Measurements from ENCODE around the gene SPIN1.
A peak's percentile ranks its signal among the peaks of the same experiment; 100 is the strongest.
"Not testable (repeated sequence)": the region's sequence is repeated elsewhere in the genome, so short reads cannot be mapped to it uniquely, and the experiment has no call there.

The SPIN1 gene

GRCh38 chr9:88388203-88388885, at the start of gene SPIN1:
SPIN1 (plus strand) TSS chr9:88388444; CDS start chr9:88426540, 38,096 bp downstream.
- Histone ChIP-seq H3K4me3 (ENCODE audit: low read length) (peak within 1 kb of the TSS; percentile 93), H3K27me3 (ENCODE audit: control insufficient read depth, insufficient read depth, low read length) (no peaks in the 10 kb centered on the region), H3K4me1 (ENCODE audit: control insufficient read depth, insufficient read depth, low read length) (peaks cover 22% of the 10 kb centered on the region), H3K27ac (ENCODE audit: low read depth, low read length) (peak within 1 kb of the TSS; percentile 91), H3K36me3 (ENCODE audit: control insufficient read depth, insufficient read depth, low read length) (no peaks in the 10 kb centered on the region), H3K9ac (ENCODE audit: low read length) (peak within 1 kb of the TSS; percentile 88)

- Histone ChIP-seq H3K36me3 (ENCODE audit: control insufficient read depth, insufficient read depth, low read length) (no peaks in the 10 kb centered on the region), H3K4me1 (ENCODE audit: control insufficient read depth, insufficient read depth, low read length) (no peaks in the 10 kb centered on the region), H3K4me3 (ENCODE audit: low read length) (no peak overlapping the region), H3K27ac (ENCODE audit: low read depth, low read length) (no peak overlapping the region), H3K9ac (ENCODE audit: low read length) (no peak overlapping the region), H3K27me3 (ENCODE audit: control insufficient read depth, insufficient read depth, low read length) (no peaks in the 10 kb centered on the region)
Observed at GRCh38 chr9:88339317-88339716, 48.9 kb upstream of the SPIN1 start.

GRCh38 chr9:88342246-88342645, 46.0 kb upstream of the SPIN1 start:
- Histone ChIP-seq H3K27ac (ENCODE audit: low read depth, low read length) (no peak overlapping the region), H3K4me1 (ENCODE audit: control insufficient read depth, insufficient read depth, low read length) (no peaks in the 10 kb centered on the region), H3K9ac (ENCODE audit: low read length) (no peak overlapping the region), H3K27me3 (ENCODE audit: control insufficient read depth, insufficient read depth, low read length) (no peaks in the 10 kb centered on the region), H3K4me3 (ENCODE audit: low read length) (no peak overlapping the region), H3K36me3 (ENCODE audit: control insufficient read depth, insufficient read depth, low read length) (no peaks in the 10 kb centered on the region)

GRCh38 chr9:88344013-88344412, 44.2 kb upstream of the SPIN1 start:
- H3K27ac ChIP-seq (ENCODE audit: low read depth, low read length) = no peak overlapping the region
- H3K4me3 ChIP-seq (ENCODE audit: low read length) = no peak overlapping the region
- H3K36me3 ChIP-seq (ENCODE audit: control insufficient read depth, insufficient read depth, low read length) = no peaks in the 10 kb centered on the region

GRCh38 chr9:88350354-88350753, 37.9 kb upstream of the SPIN1 start:
- H3K36me3 ChIP-seq (ENCODE audit: control insufficient read depth, insufficient read depth, low read length); H3K9ac ChIP-seq (ENCODE audit: low read length); H3K4me1 ChIP-seq (ENCODE audit: control insufficient read depth, insufficient read depth, low read length); H3K27me3 ChIP-seq (ENCODE audit: control insufficient read depth, insufficient read depth, low read length); H3K4me3 ChIP-seq (ENCODE audit: low read length); H3K27ac ChIP-seq (ENCODE audit: low read depth, low read length): not testable (repeated sequence)

More at GRCh38 chr9:88344013-88344412, 44.2 kb upstream of the SPIN1 start:
- Histone ChIP-seq H3K27me3 (ENCODE audit: control insufficient read depth, insufficient read depth, low read length) (no peaks in the 10 kb centered on the region), H3K4me1 (ENCODE audit: control insufficient read depth, insufficient read depth, low read length) (no peaks in the 10 kb centered on the region), H3K9ac (ENCODE audit: low read length) (no peak overlapping the region)

DNA sequence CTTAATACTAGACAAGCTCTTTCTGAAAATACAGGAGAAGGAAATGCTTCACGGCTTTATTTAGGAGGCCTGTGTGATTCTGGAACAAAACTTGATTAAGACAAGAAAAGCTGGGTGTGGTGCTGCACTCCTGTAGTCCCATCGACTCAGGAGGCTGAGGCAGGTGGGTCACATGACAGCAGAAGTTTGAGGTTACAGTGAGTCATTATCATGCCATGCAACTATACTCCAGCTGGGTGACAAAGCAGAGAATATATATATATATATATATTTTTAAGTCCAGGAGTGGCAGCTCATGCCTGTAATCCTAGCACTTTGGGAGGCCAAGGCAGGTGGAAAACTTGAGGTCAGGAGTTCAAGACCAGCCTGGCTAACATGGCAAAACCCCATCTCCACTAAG, 33.1 kb upstream of the SPIN1 start:
- H3K27me3 ChIP-seq (ENCODE audit: control insufficient read depth, insufficient read depth, low read length) = no peaks in the 10 kb centered on the region
- H3K36me3 ChIP-seq (ENCODE audit: control insufficient read depth, insufficient read depth, low read length) = no peaks in the 10 kb centered on the region
- no peak overlapping the region for H3K27ac ChIP-seq (ENCODE audit: low read depth, low read length)
- no peak overlapping the region for H3K9ac ChIP-seq (ENCODE audit: low read length)
- H3K4me1 ChIP-seq (ENCODE audit: control insufficient read depth, insufficient read depth, low read length) = no peaks in the 10 kb centered on the region
- H3K4me3 ChIP-seq (ENCODE audit: low read length) = no peak overlapping the region

GRCh38 chr9:88357250-88357649, 31.0 kb upstream of the SPIN1 start:
- not testable (repeated sequence) for H3K36me3 ChIP-seq (ENCODE audit: control insufficient read depth, insufficient read depth, low read length); H3K27me3 ChIP-seq (ENCODE audit: control insufficient read depth, insufficient read depth, low read length); H3K9ac ChIP-seq (ENCODE audit: low read length)

GRCh38 chr9:88358723-88359122, 29.5 kb upstream of the SPIN1 start:
- Histone ChIP-seq H3K9ac (ENCODE audit: low read length) (no peak overlapping the region), H3K27me3 (ENCODE audit: control insufficient read depth, insufficient read depth, low read length) (no peaks in the 10 kb centered on the region), H3K27ac (ENCODE audit: low read depth, low read length) (no peak overlapping the region), H3K4me1 (ENCODE audit: control insufficient read depth, insufficient read depth, low read length) (no peaks in the 10 kb centered on the region), H3K4me3 (ENCODE audit: low read length) (no peak overlapping the region), H3K36me3 (ENCODE audit: control insufficient read depth, insufficient read depth, low read length) (no peaks in the 10 kb centered on the region)

More at GRCh38 chr9:88357250-88357649, 31.0 kb upstream of the SPIN1 start:
- not testable (repeated sequence) for H3K4me1 ChIP-seq (ENCODE audit: control insufficient read depth, insufficient read depth, low read length); H3K4me3 ChIP-seq (ENCODE audit: low read length); H3K27ac ChIP-seq (ENCODE audit: low read depth, low read length)

- H3K9ac ChIP-seq (ENCODE audit: low read length) = no peak overlapping the region
- no peaks in the 10 kb centered on the region for H3K36me3 ChIP-seq (ENCODE audit: control insufficient read depth, insufficient read depth, low read length)
- H3K4me1 ChIP-seq (ENCODE audit: control insufficient read depth, insufficient read depth, low read length) = no peaks in the 10 kb centered on the region
- H3K27me3 ChIP-seq (ENCODE audit: control insufficient read depth, insufficient read depth, low read length) = no peaks in the 10 kb centered on the region
- H3K27ac ChIP-seq (ENCODE audit: low read depth, low read length) = no peak overlapping the region
- no peak overlapping the region for H3K4me3 ChIP-seq (ENCODE audit: low read length)
Observed at GRCh38 chr9:88359974-88360373, 28.3 kb upstream of the SPIN1 start.

DNA sequence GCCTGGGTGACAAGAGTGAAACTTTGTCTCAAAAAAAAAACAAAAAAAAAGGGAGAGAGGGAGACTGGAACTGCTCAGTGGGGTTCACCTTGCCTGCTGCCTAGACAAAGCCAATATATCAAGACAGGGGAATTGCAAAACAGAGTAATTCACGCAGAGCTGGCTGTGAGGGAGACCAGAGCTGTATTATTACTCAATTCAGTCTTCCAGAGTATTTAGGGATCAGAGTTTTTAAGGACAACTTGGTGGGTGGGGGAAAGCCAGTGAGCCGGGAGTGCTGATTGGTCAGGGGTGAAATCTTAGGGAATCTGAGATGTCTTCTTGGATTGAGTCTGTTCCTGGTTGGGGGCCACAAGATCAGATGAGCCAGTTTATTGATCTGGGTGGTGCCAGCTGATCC, 25.6 kb upstream of the SPIN1 start:
- Histone ChIP-seq H3K4me3 (ENCODE audit: low read length) (no peak overlapping the region), H3K27me3 (ENCODE audit: control insufficient read depth, insufficient read depth, low read length) (no peaks in the 10 kb centered on the region), H3K4me1 (ENCODE audit: control insufficient read depth, insufficient read depth, low read length) (no peaks in the 10 kb centered on the region), H3K36me3 (ENCODE audit: control insufficient read depth, insufficient read depth, low read length) (no peaks in the 10 kb centered on the region), H3K27ac (ENCODE audit: low read depth, low read length) (no peak overlapping the region), H3K9ac (ENCODE audit: low read length) (no peak overlapping the region)

- H3K9ac ChIP-seq (ENCODE audit: low read length) = no peak overlapping the region
- no peaks in the 10 kb centered on the region for H3K4me1 ChIP-seq (ENCODE audit: control insufficient read depth, insufficient read depth, low read length)
- no peak overlapping the region for H3K27ac ChIP-seq (ENCODE audit: low read depth, low read length)
- no peaks in the 10 kb centered on the region for H3K27me3 ChIP-seq (ENCODE audit: control insufficient read depth, insufficient read depth, low read length)
- H3K4me3 ChIP-seq (ENCODE audit: low read length) = no peak overlapping the region
- no peaks in the 10 kb centered on the region for H3K36me3 ChIP-seq (ENCODE audit: control insufficient read depth, insufficient read depth, low read length)
Observed at GRCh38 chr9:88363661-88364060, 24.6 kb upstream of the SPIN1 start.

DNA sequence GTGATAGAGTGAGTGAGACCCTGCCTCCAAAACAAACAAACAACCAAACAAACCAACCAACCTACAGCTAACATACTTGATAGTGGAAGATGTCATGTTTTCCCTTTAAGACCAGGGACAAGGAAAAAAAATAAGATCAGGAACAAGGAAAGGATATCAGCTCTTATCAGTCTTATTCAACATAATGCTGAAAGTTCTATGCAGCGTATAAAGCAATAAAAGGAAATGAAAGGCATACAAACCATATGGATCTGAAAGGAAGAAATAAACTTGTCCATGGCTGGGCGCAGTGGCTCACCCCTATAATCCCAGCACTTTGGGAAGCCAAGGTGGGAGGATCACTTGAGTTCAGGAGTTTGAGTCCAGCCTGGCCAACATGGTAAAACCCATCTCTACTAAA, 23.5 kb upstream of the SPIN1 start:
- no peak overlapping the region for H3K27ac ChIP-seq (ENCODE audit: low read depth, low read length)
- no peaks in the 10 kb centered on the region for H3K4me1 ChIP-seq (ENCODE audit: control insufficient read depth, insufficient read depth, low read length)
- no peak overlapping the region for H3K9ac ChIP-seq (ENCODE audit: low read length)
- no peaks in the 10 kb centered on the region for H3K27me3 ChIP-seq (ENCODE audit: control insufficient read depth, insufficient read depth, low read length)
- H3K36me3 ChIP-seq (ENCODE audit: control insufficient read depth, insufficient read depth, low read length) = no peaks in the 10 kb centered on the region
- H3K4me3 ChIP-seq (ENCODE audit: low read length) = no peak overlapping the region

DNA sequence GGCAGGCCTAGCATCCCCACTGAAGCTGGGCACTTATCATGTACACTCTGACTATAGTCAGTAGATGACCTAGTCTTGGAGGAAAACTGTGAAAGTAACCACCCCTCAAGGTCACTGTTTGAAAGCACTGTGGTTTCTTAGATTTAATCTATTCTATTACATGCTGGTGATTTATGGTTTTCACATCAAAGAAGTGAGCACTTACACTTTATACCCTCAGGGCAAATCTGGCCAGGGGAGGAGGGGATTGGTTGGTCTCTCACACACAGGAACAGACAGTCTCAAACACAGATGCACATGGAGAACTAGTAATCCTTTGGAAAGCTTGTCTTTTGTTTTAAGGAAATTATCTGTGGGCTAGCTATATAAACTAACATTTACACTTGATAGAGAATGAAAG, 17.9 kb upstream of the SPIN1 start:
- Histone ChIP-seq H3K4me1 (ENCODE audit: control insufficient read depth, insufficient read depth, low read length) (no peaks in the 10 kb centered on the region), H3K9ac (ENCODE audit: low read length) (no peak overlapping the region), H3K27me3 (ENCODE audit: control insufficient read depth, insufficient read depth, low read length) (no peaks in the 10 kb centered on the region), H3K4me3 (ENCODE audit: low read length) (no peak overlapping the region), H3K36me3 (ENCODE audit: control insufficient read depth, insufficient read depth, low read length) (no peaks in the 10 kb centered on the region), H3K27ac (ENCODE audit: low read depth, low read length) (no peak overlapping the region)

Data from rectal smooth muscle tissue (tissue), 1 donor.